Osteocyte (in vitro differentiated cells): Measurements from ENCODE around the gene PPP1R3F. TPM values are rescaled to one million over a fixed set of nuclear protein-coding genes. Genes with fewer than 3 reads are reported as not detected.

Source experiments
- DNase-seq: peaks from one replicate; pipeline ENCODE4 v3.0.0; 2021; ENCODE audit warnings: mixed read lengths; ENCODE audit not compliant: unreplicated experiment; ENCODE audit errors: extremely low spot score
- H3K27ac Mint-ChIP-seq: one replicate; pipeline ENCODE4 v1.8.0; 2021; ENCODE audit warnings: mild to moderate bottlenecking, mixed read lengths; ENCODE audit not compliant: unreplicated experiment
- H3K27me3 Mint-ChIP-seq: one replicate; pipeline ENCODE4 v1.8.0; 2021; ENCODE audit warnings: mixed read lengths; ENCODE audit not compliant: unreplicated experiment
- H3K36me3 Mint-ChIP-seq: one replicate; pipeline ENCODE4 v1.8.0; 2021; ENCODE audit warnings: mixed read lengths; ENCODE audit not compliant: unreplicated experiment
- H3K4me1 Mint-ChIP-seq: one replicate; pipeline ENCODE4 v1.8.0; 2021; ENCODE audit warnings: mixed read lengths; ENCODE audit not compliant: unreplicated experiment
- H3K4me3 Mint-ChIP-seq: one replicate; pipeline ENCODE4 v1.8.0; 2021; ENCODE audit warnings: mild to moderate bottlenecking, moderate library complexity, mixed read lengths; ENCODE audit not compliant: unreplicated experiment
- H3K9me3 Mint-ChIP-seq: one replicate; pipeline ENCODE4 v1.8.0; 2021; ENCODE audit warnings: mixed read lengths; ENCODE audit not compliant: unreplicated experiment
- CTCF ChIP-seq: fragments of 200-600 bp; sonication (generic); IDR thresholded peaks from 2 replicates; pipeline ENCODE4 v1.5.0; 2021; ENCODE audit warnings: antibody characterized with exemption, mild to moderate bottlenecking, moderate library complexity
- total RNA-seq: library from RNA; stranded (reverse); gene quantifications from 2 replicates; pipeline ENCODE4 v1.2.1, GENCODE V29; 2021

The PPP1R3F gene
- total RNA-seq, 1 donor from 2014 or later, result 9.2 TPM

GRCh38 chrX:49258749-49259124 is 10.9 kb upstream of the PPP1R3F start:
- Mint-ChIP-seq H3K4me1 (no peaks in the 10 kb centered on the region), H3K27me3 (peaks cover under 1% of the 10 kb centered on the region), H3K36me3 (no peaks in the 10 kb centered on the region), H3K4me3 (no peak overlapping the region), H3K9me3 (peaks cover 5% of the 10 kb centered on the region), H3K27ac (no peak overlapping the region)
- DNase-seq, result no peak
- no peak for TF ChIP-seq CTCF

- no peak overlapping the region for H3K27ac Mint-ChIP-seq
- H3K36me3 Mint-ChIP-seq, result no peaks in the 10 kb centered on the region
- no peaks in the 10 kb centered on the region for H3K4me1 Mint-ChIP-seq
- H3K9me3 Mint-ChIP-seq, result peaks cover 5% of the 10 kb centered on the region
- H3K27me3 Mint-ChIP-seq, result peaks cover 4% of the 10 kb centered on the region
- no peak overlapping the region for H3K4me3 Mint-ChIP-seq
- DNase-seq, result no peak
- TF ChIP-seq CTCF, result no peak
These were observed 9.2 kb upstream of the PPP1R3F start for GRCh38 chrX:49260221-49260985.

GRCh38 chrX:49262603-49263002 is 7.0 kb upstream of the PPP1R3F start:
- H3K36me3 Mint-ChIP-seq, result no peaks in the 10 kb centered on the region
- no peak for DNase-seq
- no peak overlapping the region for H3K27ac Mint-ChIP-seq
- H3K4me3 Mint-ChIP-seq, result no peak overlapping the region
- no peaks in the 10 kb centered on the region for H3K4me1 Mint-ChIP-seq
- peaks cover 4% of the 10 kb centered on the region for H3K27me3 Mint-ChIP-seq
- peaks cover 5% of the 10 kb centered on the region for H3K9me3 Mint-ChIP-seq
- no peak for TF ChIP-seq CTCF

- Mint-ChIP-seq H3K27ac (no peak overlapping the region), H3K4me1 (peaks cover 4% of the 10 kb centered on the region), H3K4me3 (no peak overlapping the region), H3K36me3 (no peaks in the 10 kb centered on the region), H3K27me3 (peaks cover 4% of the 10 kb centered on the region), H3K9me3 (peaks cover 5% of the 10 kb centered on the region)
- no peak for DNase-seq
- TF ChIP-seq CTCF, result no peak
These were observed 6.0 kb upstream of the PPP1R3F start for GRCh38 chrX:49263631-49264030.

GRCh38 chrX:49264460-49264859 is 5.1 kb upstream of the PPP1R3F start, which contains the start of gene FOXP3:
TSS of gene FOXP3 (minus strand) at chrX:49264710. CDS start at chrX:49258505, 6,205 bp downstream.
- Mint-ChIP-seq H3K4me1 (peaks cover 5% of the 10 kb centered on the region), H3K27me3 (peaks cover 4% of the 10 kb centered on the region), H3K27ac (no peak within 1 kb of the TSS), H3K4me3 (no peak within 1 kb of the TSS), H3K9me3 (peaks cover 5% of the 10 kb centered on the region), H3K36me3 (no peaks in the 10 kb centered on the region)
- no peak for DNase-seq
- no peak for TF ChIP-seq CTCF
